A549 (cell line): Measurements from ENCODE around the gene HS3ST3A1. TPM values are rescaled to one million over a fixed set of nuclear protein-coding genes. Genes with fewer than 3 reads are reported as not detected.
A peak's percentile ranks its signal among the peaks of the same experiment; 100 is the strongest.

Experiments
- ATAC-seq, 2 experiments: fragments of 200-7000 bp in 1 of 2; fragments of >200 bp in 1 of 2; cut with Nextera tagmentation in 1 of 2; cut with Tn5 transposase in 1 of 2; 3 replicates each; pipeline versions ENCODE4 v1.8.0 to v1.9.1; 2018 to 2020; ENCODE audit warnings: mild to moderate bottlenecking in 1 of 2, moderate library complexity in 1 of 2
- CTCF ChIA-PET: fragments of 300-600 bp; sonication (Branson Sonifier 250); formaldehyde crosslinking; extraction: SDS; loops from one replicate; lab custom pipeline; 2021; ENCODE audit warnings: antibody characterized with exemption, inconsistent platforms; lab: Yijun Ruan, JAX
- POLR2A ChIA-PET: fragments of 350-600 bp; formaldehyde crosslinking; extraction: SDS; loops from one replicate; lab custom pipeline; 2021; ENCODE audit warnings: antibody characterized with exemption, inconsistent platforms; lab: Yijun Ruan, JAX
- DNase-seq, 2 experiments: peaks; one replicate each; pipeline versions ENCODE4 v3.0.0 to v3.0.0-alpha.2; 2011 to 2016; ENCODE audit warnings: low read depth in 1 of 2, low spot score in 1 of 2
- FAIRE-seq: peaks from 2 replicates; lab custom pipeline; 2011; peaks lifted over from hg19 to GRCh38; lab: Jason Lieb, UNC
- H3K27ac ChIP-seq, 2 experiments: fragments of >200 bp; sonication (Bioruptor Twin); formaldehyde crosslinking; 3 replicates each; pipeline ENCODE4 v1.5.1; 2016 to 2017
- H3K4me1 ChIP-seq: fragments of >200 bp; sonication (Bioruptor Twin); formaldehyde crosslinking; 3 replicates; pipeline ENCODE4 v1.6.1; 2016
- H3K4me2 ChIP-seq: fragments of >200 bp; sonication (Bioruptor Twin); formaldehyde crosslinking; 3 replicates; pipeline ENCODE4 v1.6.1; 2016
- H3K4me3 ChIP-seq: fragments of >200 bp; sonication (Bioruptor Twin); formaldehyde crosslinking; 3 replicates; pipeline ENCODE4 v1.5.1; 2016
- H3K9me3 ChIP-seq: fragments of >200 bp; sonication (Bioruptor Twin); formaldehyde crosslinking; 3 replicates; pipeline ENCODE4 v1.6.1; 2016
- CBX2 ChIP-seq: fragments of 200-600 bp; sonication (generic); IDR thresholded peaks from 2 replicates; pipeline ENCODE4 v1.6.1; 2016; ENCODE audit warnings: low read depth, mild to moderate bottlenecking, borderline replicate concordance
- CBX8 ChIP-seq: fragments of 200-600 bp; sonication (generic); IDR thresholded peaks from 2 replicates; pipeline ENCODE4 v1.6.1; 2016
- CEBPB ChIP-seq, 2 experiments: fragments of >200 bp in 1 of 2; sonication (Bioruptor Twin) in 1 of 2; formaldehyde crosslinking in 1 of 2; IDR thresholded peaks; 2 replicates each; pipeline ENCODE4 v1.6.1; 2012 to 2016
- CTCF ChIP-seq: fragments of >200 bp; sonication (Bioruptor Twin); formaldehyde crosslinking; IDR thresholded peaks from 3 replicates; pipeline ENCODE4 v1.5.1; 2016
- E2F6 ChIP-seq: IDR thresholded peaks from 2 replicates; pipeline ENCODE4 v1.6.1; 2012; ENCODE audit warnings: low read depth, borderline replicate concordance
- EHMT2 ChIP-seq: fragments of 200-600 bp; sonication (generic); IDR thresholded peaks from 2 replicates; pipeline ENCODE4 v1.6.1; 2016; ENCODE audit warnings: antibody characterized with exemption, low read depth, mild to moderate bottlenecking, moderate library complexity
- ESRRA ChIP-seq: fragments of 150-350 bp; IDR thresholded peaks from 2 replicates; pipeline ENCODE4 v1.6.1; 2014; ENCODE audit warnings: mild to moderate bottlenecking, low read length, borderline replicate concordance
- HOXA7 ChIP-seq: fragments of 250-450 bp; sonication (Bioruptor Pico); IDR thresholded peaks from 2 replicates; pipeline ENCODE4 v1.5.0; 2020; ENCODE audit warnings: mild to moderate bottlenecking, moderate library complexity
- MAFK ChIP-seq: fragments of 450-650 bp; IDR thresholded peaks from 2 replicates; pipeline ENCODE4 v1.6.1; 2014; ENCODE audit not compliant: partially characterized antibody
- MYC ChIP-seq: IDR thresholded peaks from 2 replicates; pipeline ENCODE4 v1.6.1; 2012; ENCODE audit warnings: mild to moderate bottlenecking, inconsistent platforms, low read length, improper control_type of control experiment, borderline replicate concordance
- NPAS2 ChIP-seq: fragments of 250-450 bp; sonication (Bioruptor Pico); IDR thresholded peaks from 2 replicates; pipeline ENCODE4 v1.8.0; 2022; ENCODE audit warnings: mild to moderate bottlenecking, moderate library complexity, borderline replicate concordance
- POLR2A ChIP-seq: IDR thresholded peaks from 2 replicates; pipeline ENCODE4 v1.6.1; 2012; ENCODE audit warnings: mild to moderate bottlenecking, low read length
- RARB ChIP-seq: fragments of 250-450 bp; sonication (Bioruptor Pico); IDR thresholded peaks from 2 replicates; pipeline ENCODE4 v1.8.0; 2021; ENCODE audit warnings: mild to moderate bottlenecking, moderate library complexity
- REST ChIP-seq: fragments of 200-600 bp; sonication (generic); IDR thresholded peaks from 2 replicates; pipeline ENCODE4 v1.6.1; 2016; ENCODE audit warnings: antibody characterized with exemption, mild to moderate bottlenecking, moderate library complexity
- RFX5 ChIP-seq: fragments of 450-650 bp; IDR thresholded peaks from 2 replicates; pipeline ENCODE4 v1.7.1; 2014; ENCODE audit warnings: antibody characterized with exemption, mild to moderate bottlenecking, moderate library complexity
- TP53 ChIP-seq: fragments of 250-450 bp; sonication (Bioruptor Pico); IDR thresholded peaks from 2 replicates; pipeline ENCODE4 v1.5.0; 2021; ENCODE audit warnings: mild to moderate bottlenecking, moderate library complexity
- WGBS: methylation state at CpG from one replicate; pipeline ENCODE4 v1.1.6; 2017; ENCODE audit errors: missing lambda C conversion rate; 5-methylcytosine and 5-hydroxymethylcytosine counted together
- polyA plus RNA-seq, 4 experiments: library from polyadenylated mRNA; depleted of rRNA in 3 of 4; stranded (reverse); fragments of >200 nt; fragmentation: RNase III in 1 of 4; extraction: RNeasy Plus Mini Kit Qiagen cat#74134 plus additional on column Dnase treatment in 1 of 4; gene quantifications; 2 replicates in 3 of 4; 3 replicates in 1 of 4; pipeline ENCODE4 v1.2.3, GENCODE V29; 2011 to 2017

Gene HS3ST3A1
- polyA plus RNA-seq, 2 of the 4 experiments (the other 2 are of a cell fraction), result not detected

GRCh38 chr17:13589658-13590057 is 12.1 kb downstream of the HS3ST3A1 start:
- no peak for FAIRE-seq
- 37% methylated on average over 6 of the region's 6 CpGs for WGBS

GRCh38 chr17:13587487-13588338 is 14.0 kb downstream of the HS3ST3A1 start:
- WGBS, result 48% methylated on average over 4 of the region's 4 CpGs
- Histone ChIP-seq H3K4me3 (no peak overlapping the region), H3K9me3 (no peaks in the 10 kb centered on the region), H3K4me1 (no peaks in the 10 kb centered on the region)
- POLR2A ChIA-PET, result no interaction called here
- no peak for ATAC-seq
- TF ChIP-seq TP53 (CRISPR knock-in tag) (no peak), ESRRA (no peak), POLR2A (no peak), CEBPB (IDR thresholded peaks at IDR 0.05) (no peak)
- TF ChIP-seq, all 56 proteins: peak for 0
- FAIRE-seq (no peak), DNase-seq (no peak)
- CTCF ChIA-PET, result interaction anchor here (1.3 kb wide), 1 partner anchor 16 kb away, joined by 4 read pairs; no protein-coding TSS in a partner anchor
- H3K4me2 ChIP-seq, result no peak overlapping the region
- H3K27ac ChIP-seq, result no peak overlapping the region

More at GRCh38 chr17:13589658-13590057, 12.1 kb downstream of the HS3ST3A1 start:
- TF ChIP-seq RFX5 (no peak), MYC (no peak), E2F6 (no peak), HOXA7 (CRISPR knock-in tag) (no peak), NPAS2 (CRISPR knock-in tag) (no peak), CTCF (no peak), MAFK (no peak)
- TF ChIP-seq, all 56 proteins: peak for 0
- H3K4me3 ChIP-seq, result no peak overlapping the region
- no peaks in the 10 kb centered on the region for H3K4me1 ChIP-seq
- no peak for DNase-seq
- CTCF ChIA-PET, result interaction anchor here (0.8 kb wide), 1 partner anchor 11 kb away, joined by 3 read pairs; no protein-coding TSS in a partner anchor
- no peak for ATAC-seq
- POLR2A ChIA-PET, result no interaction called here
- no peak overlapping the region for H3K27ac ChIP-seq
- no peaks in the 10 kb centered on the region for H3K9me3 ChIP-seq
- no peak overlapping the region for H3K4me2 ChIP-seq

GRCh38 chr17:13584701-13585080 is 17.0 kb downstream of the HS3ST3A1 start:
- ATAC-seq, result peak in 1 of 2 experiments; percentile 50; a peak in 2 of 6 replicates
- TF ChIP-seq CBX8 (no peak), RARB (CRISPR knock-in tag) (no peak), MAFK (no peak), CBX2 (no peak), REST (no peak), EHMT2 (no peak), RFX5 (no peak), CTCF (no peak)
- ChIA-PET CTCF (no interaction called here), POLR2A (no interaction called here)
- WGBS, result 4% methylated on average over 3 of the region's 3 CpGs
- no peak overlapping the region for H3K4me3 ChIP-seq
- H3K4me1 ChIP-seq, result no peaks in the 10 kb centered on the region
- H3K27ac ChIP-seq, result no peak overlapping the region
- H3K4me2 ChIP-seq, result no peak overlapping the region
- DNase-seq, result no peak
- no peaks in the 10 kb centered on the region for H3K9me3 ChIP-seq
- no peak for FAIRE-seq
